ENCODE results near the gene TMC1. TPM values are rescaled to one million over a fixed set of nuclear protein-coding genes. Genes with fewer than 3 reads are reported as not detected.

The TMC1 gene
- total RNA-seq, 3 donors from 2014 or later: under 0.01 to 0.16 TPM; not detected in 1

DNA sequence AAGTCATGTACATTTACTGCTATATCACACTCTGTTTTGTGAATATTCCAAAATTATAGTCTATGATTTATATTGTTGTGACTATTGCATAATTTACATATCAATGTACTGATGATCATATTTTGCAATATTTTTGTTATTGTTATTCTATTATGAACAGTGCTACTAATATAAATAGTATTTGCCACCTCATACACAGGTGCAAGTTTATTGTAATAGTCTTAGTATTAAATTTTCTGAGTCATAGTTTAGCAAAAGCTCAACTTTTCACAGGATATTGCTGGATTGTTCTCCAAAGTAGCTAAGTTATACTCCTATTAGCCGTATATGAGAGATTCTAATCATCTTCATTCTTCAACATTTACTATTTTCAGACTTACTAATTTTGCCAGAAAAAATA lies 124.7 kb downstream of the TMC1 start:
- no peak for DNase-seq (ENCODE audit: low spot score in 2 of 2)
- no peak overlapping the region for H3K4me3 ChIP-seq
- TF ChIP-seq POLR2AphosphoS5 (IDR thresholded peaks at IDR 0.05): no peak
- TF ChIP-seq, protein P1, sequence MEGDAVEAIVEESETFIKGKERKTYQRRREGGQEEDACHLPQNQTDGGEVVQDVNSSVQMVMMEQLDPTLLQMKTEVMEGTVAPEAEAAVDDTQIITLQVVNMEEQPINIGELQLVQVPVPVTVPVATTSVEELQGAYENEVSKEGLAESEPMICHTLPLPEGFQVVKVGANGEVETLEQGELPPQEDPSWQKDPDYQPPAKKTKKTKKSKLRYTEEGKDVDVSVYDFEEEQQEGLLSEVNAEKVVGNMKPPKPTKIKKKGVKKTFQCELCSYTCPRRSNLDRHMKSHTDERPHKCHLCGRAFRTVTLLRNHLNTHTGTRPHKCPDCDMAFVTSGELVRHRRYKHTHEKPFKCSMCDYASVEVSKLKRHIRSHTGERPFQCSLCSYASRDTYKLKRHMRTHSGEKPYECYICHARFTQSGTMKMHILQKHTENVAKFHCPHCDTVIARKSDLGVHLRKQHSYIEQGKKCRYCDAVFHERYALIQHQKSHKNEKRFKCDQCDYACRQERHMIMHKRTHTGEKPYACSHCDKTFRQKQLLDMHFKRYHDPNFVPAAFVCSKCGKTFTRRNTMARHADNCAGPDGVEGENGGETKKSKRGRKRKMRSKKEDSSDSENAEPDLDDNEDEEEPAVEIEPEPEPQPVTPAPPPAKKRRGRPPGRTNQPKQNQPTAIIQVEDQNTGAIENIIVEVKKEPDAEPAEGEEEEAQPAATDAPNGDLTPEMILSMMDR (IDR thresholded peaks at IDR 0.05): no peak
- no peak for TF ChIP-seq POLR2A (IDR thresholded peaks at IDR 0.05)
- no peak overlapping the region for H3K27ac ChIP-seq
- H3K9me3 ChIP-seq: no peaks in the 10 kb centered on the region
- intact Hi-C loops (cut with DNase I; ENCODE audit: low total_unique reads): no loop called here
- H3K4me1 ChIP-seq: no peaks in the 10 kb centered on the region
- H3K27me3 ChIP-seq: no peaks in the 10 kb centered on the region
- H3K36me3 ChIP-seq: no peaks in the 10 kb centered on the region

DNA sequence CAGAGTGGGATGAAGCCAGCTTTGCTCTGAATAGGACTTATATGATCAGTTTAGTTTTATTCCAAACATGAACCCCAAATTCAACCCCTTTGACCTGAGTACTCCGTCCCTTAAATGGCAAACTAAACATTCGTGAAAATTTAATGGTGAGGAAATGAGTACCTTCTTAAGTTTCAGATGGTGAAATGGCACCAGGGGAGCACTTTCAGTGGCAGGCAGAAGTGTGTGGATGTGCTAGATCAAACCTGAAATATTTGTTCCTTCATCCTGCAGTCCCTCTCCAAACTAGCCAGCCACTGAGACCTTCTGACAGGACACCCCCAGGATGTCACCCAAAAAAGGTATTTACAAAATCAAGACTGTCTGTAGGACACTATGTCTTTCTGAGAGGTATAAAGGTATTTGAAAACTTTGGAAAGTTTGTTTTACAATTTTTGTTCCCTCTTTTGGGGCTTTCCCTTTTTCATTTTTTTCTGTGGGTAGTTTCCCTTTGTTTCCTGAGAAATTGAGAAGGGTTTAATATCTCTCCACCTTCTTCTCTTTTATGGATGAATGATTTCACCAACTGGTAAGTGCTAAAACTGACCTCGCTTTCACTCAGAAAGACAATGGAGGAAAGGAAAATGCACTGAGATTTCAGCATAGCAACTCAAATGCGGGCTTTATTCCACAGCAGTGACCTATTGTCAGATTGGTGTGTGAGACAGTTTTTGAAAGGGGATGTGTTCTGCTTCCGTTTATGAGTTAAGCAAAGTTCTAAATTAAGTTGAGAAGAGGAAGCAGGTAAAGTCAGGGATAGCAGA lies 127.1 kb downstream of the TMC1 start:
- no peaks in the 10 kb centered on the region for H3K27me3 ChIP-seq
- H3K36me3 ChIP-seq: no peaks in the 10 kb centered on the region
- H3K4me3 ChIP-seq: no peak overlapping the region
- H3K4me1 ChIP-seq: no peaks in the 10 kb centered on the region
- TF ChIP-seq POLR2AphosphoS5 (IDR thresholded peaks at IDR 0.05) (no peak), POLR2A (IDR thresholded peaks at IDR 0.05) (no peak)
- TF ChIP-seq, protein P1 (IDR thresholded peaks at IDR 0.05): no peak
- H3K9me3 ChIP-seq: no peaks in the 10 kb centered on the region
- intact Hi-C loops (cut with DNase I; ENCODE audit: low total_unique reads): no loop called here
- no peak overlapping the region for H3K27ac ChIP-seq
- DNase-seq (ENCODE audit: low spot score in 2 of 2): no peak

DNA sequence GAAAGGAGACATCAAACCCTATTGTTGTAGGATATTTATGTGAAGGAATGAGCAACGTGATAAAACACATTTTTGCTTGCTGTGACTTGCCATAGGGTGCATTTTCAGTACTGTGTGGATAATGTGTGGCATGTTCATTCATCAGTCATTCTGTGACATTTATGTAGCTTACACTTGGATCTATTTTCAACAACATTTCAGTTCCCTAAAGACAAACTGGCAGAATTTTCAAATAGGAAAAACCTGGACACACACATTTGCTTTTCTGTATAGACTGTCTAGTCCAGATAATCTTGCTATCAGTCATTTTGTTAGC lies 127.7 kb downstream of the TMC1 start:
- no peaks in the 10 kb centered on the region for H3K27me3 ChIP-seq
- TF ChIP-seq POLR2AphosphoS5 (IDR thresholded peaks at IDR 0.05): no peak
- TF ChIP-seq, protein P1 (IDR thresholded peaks at IDR 0.05): no peak
- TF ChIP-seq POLR2A (IDR thresholded peaks at IDR 0.05): no peak
- no peak for DNase-seq (ENCODE audit: low spot score in 2 of 2)
- no peak overlapping the region for H3K27ac ChIP-seq
- intact Hi-C loops (cut with DNase I; ENCODE audit: low total_unique reads): no loop called here
- no peak overlapping the region for H3K4me3 ChIP-seq
- H3K36me3 ChIP-seq: no peaks in the 10 kb centered on the region
- no peaks in the 10 kb centered on the region for H3K9me3 ChIP-seq
- no peaks in the 10 kb centered on the region for H3K4me1 ChIP-seq

DNA sequence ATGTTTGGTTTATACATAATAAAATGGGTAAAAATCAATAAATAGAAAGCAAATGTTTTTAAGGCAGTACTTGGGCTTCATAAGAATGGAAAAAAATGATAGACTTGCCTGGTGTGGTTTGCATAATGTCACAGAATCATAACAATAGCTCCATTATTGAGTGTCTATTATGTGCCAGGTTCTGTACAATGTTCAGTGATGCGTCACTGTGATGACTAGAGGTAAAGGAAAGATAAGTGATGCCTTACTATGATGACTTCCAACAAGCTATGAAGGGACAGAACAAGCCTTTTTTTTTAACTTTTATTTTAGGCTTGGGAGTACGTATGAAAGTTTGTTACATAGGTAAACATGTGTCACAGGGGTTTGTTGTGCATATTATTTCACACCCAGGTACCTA lies 128.8 kb downstream of the TMC1 start:
- no peaks in the 10 kb centered on the region for H3K27me3 ChIP-seq
- H3K36me3 ChIP-seq: no peaks in the 10 kb centered on the region
- no peaks in the 10 kb centered on the region for H3K4me1 ChIP-seq
- TF ChIP-seq, protein P1 (IDR thresholded peaks at IDR 0.05): no peak
- no peak for TF ChIP-seq POLR2AphosphoS5 (IDR thresholded peaks at IDR 0.05)
- H3K27ac ChIP-seq: no peak overlapping the region
- no peak for DNase-seq (ENCODE audit: low spot score in 2 of 2)
- intact Hi-C loops (cut with DNase I; ENCODE audit: low total_unique reads): no loop called here
- H3K9me3 ChIP-seq: no peaks in the 10 kb centered on the region
- no peak overlapping the region for H3K4me3 ChIP-seq

DNA sequence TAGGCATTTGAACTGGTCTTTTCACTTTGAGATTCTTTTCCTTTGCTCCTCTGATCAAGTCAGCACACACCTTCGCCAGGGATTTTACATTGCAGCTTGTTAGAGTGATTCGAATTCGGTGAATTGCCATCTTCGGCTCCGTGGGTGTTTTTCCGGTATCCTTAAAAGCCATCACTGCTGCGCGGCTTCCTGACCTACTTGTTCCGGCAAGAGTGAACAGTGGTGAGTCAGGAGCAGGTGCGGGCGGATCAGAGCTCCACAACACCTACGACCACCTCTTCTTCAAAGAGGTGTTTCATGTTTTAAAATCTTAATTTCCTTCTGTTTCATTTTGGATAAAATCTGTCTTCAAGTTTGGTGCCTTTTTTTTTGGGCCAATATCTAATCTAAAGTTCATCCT lies 134.6 kb downstream of the TMC1 start:
- TF ChIP-seq POLR2AphosphoS5 (IDR thresholded peaks at IDR 0.05) (no peak), POLR2A (IDR thresholded peaks at IDR 0.05) (no peak)
- TF ChIP-seq, protein P1 (IDR thresholded peaks at IDR 0.05): no peak
- intact Hi-C loops (cut with DNase I; ENCODE audit: low total_unique reads): loop anchor here (5.0 kb wide), 1 partner anchor 586 kb away; no protein-coding TSS in a partner anchor
- no peaks in the 10 kb centered on the region for H3K36me3 ChIP-seq
- H3K4me3 ChIP-seq: no peak overlapping the region
- no peak for DNase-seq (ENCODE audit: low spot score in 2 of 2)
- H3K27ac ChIP-seq: no peak overlapping the region
- no peaks in the 10 kb centered on the region for H3K4me1 ChIP-seq
- no peaks in the 10 kb centered on the region for H3K9me3 ChIP-seq
- no peaks in the 10 kb centered on the region for H3K27me3 ChIP-seq

Measured in breast epithelium (tissue), 4 donors.